ENCODE results near the gene FAM25A.
"Not testable (repeated sequence)": the region's sequence is repeated elsewhere in the genome, so short reads cannot be mapped to it uniquely, and the experiment has no call there.

The FAM25A gene

DNA sequence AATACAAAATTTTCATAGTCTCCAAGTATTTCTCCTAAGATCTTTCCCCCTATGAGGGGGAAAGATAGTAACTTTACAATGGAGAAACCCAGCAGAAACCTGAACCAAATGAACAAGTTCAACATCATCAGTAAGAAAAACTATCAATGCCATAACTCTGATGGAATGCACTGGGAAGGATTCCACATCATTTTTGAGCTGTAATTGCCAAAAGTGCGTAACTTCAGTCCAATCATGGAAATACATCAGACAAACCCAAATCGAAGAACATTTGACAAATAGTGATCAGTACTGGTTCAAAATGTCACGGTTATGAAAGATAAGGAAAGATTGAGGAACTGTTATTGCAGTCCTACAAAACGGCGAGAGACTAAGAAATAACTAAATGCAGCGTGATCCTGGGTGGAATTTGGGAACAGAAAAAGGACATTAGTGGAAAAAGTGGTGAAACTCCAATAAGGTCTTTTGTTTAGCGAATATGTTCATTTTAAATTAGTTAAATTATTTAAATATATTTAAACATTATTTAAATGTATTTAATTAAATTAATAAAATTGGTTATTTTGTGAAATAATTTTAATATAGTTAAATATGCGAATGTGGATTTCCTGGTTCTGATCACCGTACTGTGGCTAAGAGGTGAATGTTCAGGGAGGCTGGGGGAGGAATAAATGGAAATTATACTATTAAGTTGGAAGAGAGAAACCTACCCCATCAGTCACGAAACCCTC lies 4.9 kb upstream of the FAM25A start:
- not testable (repeated sequence) for H3K4me3 ChIP-seq (ENCODE audit: low read depth in 1 of 2, low read length in 2 of 2); H3K9me3 ChIP-seq (ENCODE audit: low read length); H3K27ac ChIP-seq (ENCODE audit: low read depth, low read length); H3K4me1 ChIP-seq (ENCODE audit: insufficient read depth, low read length); H3K27me3 ChIP-seq (ENCODE audit: control insufficient read depth in 1 of 2, insufficient read depth in 2 of 2, low read length in 2 of 2); H3K36me3 ChIP-seq (ENCODE audit: insufficient read depth, low read length); H3K9ac ChIP-seq (ENCODE audit: low read length)

DNA sequence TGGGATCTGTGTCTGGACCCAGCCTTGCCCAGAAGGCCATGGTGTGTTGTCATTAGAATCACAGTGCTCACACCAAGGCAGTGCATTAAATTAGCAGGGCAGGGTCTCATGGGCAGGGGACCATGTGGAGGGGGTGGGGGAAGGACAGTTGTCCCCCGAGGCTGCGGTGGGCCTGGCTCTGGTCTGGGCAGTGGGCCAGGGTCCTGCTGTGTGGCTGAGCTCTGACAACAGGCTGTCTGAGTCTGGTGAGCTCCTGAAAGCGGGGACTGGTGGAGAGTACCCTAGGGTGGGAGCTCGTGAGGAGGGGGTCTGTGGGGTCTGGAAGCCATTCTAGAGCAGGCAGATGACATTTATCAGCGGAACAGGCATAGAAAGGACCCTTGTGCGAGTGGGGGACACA lies 2.0 kb upstream of the FAM25A start:
- not testable (repeated sequence) for H3K4me3 ChIP-seq (ENCODE audit: low read depth in 1 of 2, low read length in 2 of 2); H3K27ac ChIP-seq (ENCODE audit: low read depth, low read length); H3K36me3 ChIP-seq (ENCODE audit: insufficient read depth, low read length); H3K9me3 ChIP-seq (ENCODE audit: low read length); H3K27me3 ChIP-seq (ENCODE audit: control insufficient read depth in 1 of 2, insufficient read depth in 2 of 2, low read length in 2 of 2); H3K4me1 ChIP-seq (ENCODE audit: insufficient read depth, low read length); H3K9ac ChIP-seq (ENCODE audit: low read length)

DNA sequence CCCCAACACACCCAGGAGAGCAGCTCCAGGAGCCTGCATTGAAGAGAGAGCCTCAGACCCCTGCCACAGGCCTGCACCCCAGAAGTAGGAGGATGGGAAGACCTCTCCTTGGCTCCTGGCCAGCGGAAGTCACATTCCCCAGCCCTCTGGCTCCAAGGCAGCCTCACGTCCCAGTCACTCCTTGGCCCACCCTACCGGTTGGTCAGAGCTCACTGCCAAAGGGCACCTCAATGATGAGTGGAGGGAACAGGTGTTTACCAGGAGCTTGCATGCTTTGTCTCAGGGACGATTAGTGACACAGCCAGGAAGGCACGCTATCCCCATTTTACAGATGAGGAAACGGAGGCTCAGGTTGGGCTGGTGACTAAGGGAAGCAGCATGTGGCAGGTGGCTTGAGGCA lies 1.0 kb upstream of the FAM25A start:
- H3K27me3 ChIP-seq (ENCODE audit: control insufficient read depth in 1 of 2, insufficient read depth in 2 of 2, low read length in 2 of 2); H3K9me3 ChIP-seq (ENCODE audit: low read length); H3K4me3 ChIP-seq (ENCODE audit: low read depth in 1 of 2, low read length in 2 of 2); H3K9ac ChIP-seq (ENCODE audit: low read length); H3K27ac ChIP-seq (ENCODE audit: low read depth, low read length); H3K4me1 ChIP-seq (ENCODE audit: insufficient read depth, low read length); H3K36me3 ChIP-seq (ENCODE audit: insufficient read depth, low read length): not testable (repeated sequence)

DNA sequence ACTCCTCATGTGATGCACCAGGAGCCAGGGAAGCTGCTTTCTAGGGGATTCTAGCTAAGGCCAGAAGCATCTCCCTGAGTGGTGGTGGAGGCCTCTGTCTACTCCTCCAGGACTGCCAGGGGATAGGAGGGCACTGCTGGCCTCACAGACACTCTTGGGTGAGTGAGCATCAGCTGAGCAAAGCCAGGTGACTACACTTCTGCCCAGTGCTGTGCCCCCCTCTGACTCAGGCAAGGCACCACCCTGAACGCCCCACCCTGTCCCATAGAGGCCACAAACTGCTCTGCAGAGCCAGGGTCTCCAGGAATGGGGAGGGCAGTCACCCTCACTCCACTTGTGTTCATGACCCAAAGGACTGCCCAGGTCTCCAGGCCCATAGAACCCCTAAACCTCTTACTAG lies 590 bp upstream of the FAM25A start:
- not testable (repeated sequence) for H3K4me1 ChIP-seq (ENCODE audit: insufficient read depth, low read length); H3K27me3 ChIP-seq (ENCODE audit: control insufficient read depth in 1 of 2, insufficient read depth in 2 of 2, low read length in 2 of 2)

DNA sequence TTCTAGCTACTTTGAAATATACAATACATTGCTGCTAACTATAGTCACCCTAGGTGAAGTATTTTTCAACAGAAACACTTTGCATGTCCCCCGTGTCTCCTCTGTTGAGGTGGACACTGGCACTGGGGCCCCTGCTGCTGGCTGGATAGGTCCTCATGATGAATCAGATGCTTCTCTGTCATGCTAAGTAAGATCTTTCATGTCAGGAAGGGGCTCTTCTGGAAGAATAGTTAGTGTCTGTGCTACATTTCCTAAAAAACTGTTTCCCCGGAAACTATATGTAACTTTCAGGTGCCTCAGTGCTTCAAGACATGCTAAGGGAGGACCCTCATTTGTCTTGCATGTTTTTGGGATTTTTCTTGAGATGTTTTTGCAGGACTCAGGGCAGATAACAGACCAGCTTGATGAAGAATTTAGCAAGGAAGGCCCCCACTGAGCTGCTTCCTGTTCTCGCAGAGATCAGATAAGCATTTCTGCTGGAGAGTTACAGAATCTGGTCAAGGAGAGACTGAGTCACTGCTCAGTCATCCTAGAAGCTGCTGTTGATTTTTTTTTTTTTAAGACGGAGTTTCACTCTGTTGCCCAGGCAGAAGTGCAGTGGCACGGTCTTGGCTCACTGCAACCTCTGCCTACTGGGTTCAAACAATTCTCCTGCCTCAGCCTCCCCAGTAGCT lies 5.3 kb downstream of the FAM25A start:
- not testable (repeated sequence) for H3K9me3 ChIP-seq (ENCODE audit: low read length); H3K36me3 ChIP-seq (ENCODE audit: insufficient read depth, low read length); H3K9ac ChIP-seq (ENCODE audit: low read length); H3K27me3 ChIP-seq (ENCODE audit: control insufficient read depth in 1 of 2, insufficient read depth in 2 of 2, low read length in 2 of 2); H3K27ac ChIP-seq (ENCODE audit: low read depth, low read length); H3K4me3 ChIP-seq (ENCODE audit: low read depth in 1 of 2, low read length in 2 of 2); H3K4me1 ChIP-seq (ENCODE audit: insufficient read depth, low read length)

More for the DNA sequence above, 590 bp upstream of the FAM25A start:
- not testable (repeated sequence) for H3K9me3 ChIP-seq (ENCODE audit: low read length); H3K9ac ChIP-seq (ENCODE audit: low read length); H3K36me3 ChIP-seq (ENCODE audit: insufficient read depth, low read length); H3K27ac ChIP-seq (ENCODE audit: low read depth, low read length); H3K4me3 ChIP-seq (ENCODE audit: low read depth in 1 of 2, low read length in 2 of 2)

DNA sequence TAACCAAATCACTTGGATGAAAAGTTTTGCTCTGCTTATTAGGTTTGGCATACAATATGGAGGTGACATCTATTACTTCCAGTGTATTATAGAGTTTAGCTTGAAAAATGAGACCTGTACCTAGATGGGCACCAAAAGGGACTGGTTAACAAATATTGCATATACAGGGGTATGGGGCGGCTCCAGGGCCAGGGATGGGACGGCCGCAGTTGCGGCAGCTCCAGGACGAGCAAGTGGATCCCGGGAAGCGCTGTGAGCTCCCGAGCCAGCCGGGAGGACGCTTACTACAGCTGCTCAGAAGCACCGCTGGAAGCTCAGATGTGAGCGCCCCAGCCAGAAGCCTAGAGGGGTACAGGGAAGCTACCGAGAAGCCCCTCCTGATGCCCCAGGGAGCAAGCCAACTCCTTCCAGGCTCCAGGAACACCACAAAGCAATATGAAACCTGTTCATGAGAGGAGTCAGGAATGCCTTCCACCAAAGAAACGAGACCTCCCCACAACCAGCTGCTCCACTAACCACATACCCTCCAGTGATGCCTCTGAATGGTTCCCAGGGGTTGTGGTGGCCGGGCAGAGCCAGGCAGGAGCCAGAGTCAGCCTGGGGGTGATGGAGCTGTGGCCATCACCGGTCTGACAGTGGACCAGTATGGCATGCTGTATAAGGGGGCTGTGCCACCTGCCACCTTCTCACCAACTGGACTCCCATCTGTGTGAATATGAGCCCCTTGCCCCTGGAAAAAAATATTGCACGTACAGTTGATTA lies 6.8 kb downstream of the FAM25A start:
- H3K27ac ChIP-seq (ENCODE audit: low read depth, low read length); H3K9ac ChIP-seq (ENCODE audit: low read length); H3K4me3 ChIP-seq (ENCODE audit: low read depth in 1 of 2, low read length in 2 of 2); H3K4me1 ChIP-seq (ENCODE audit: insufficient read depth, low read length); H3K9me3 ChIP-seq (ENCODE audit: low read length); H3K27me3 ChIP-seq (ENCODE audit: control insufficient read depth in 1 of 2, insufficient read depth in 2 of 2, low read length in 2 of 2); H3K36me3 ChIP-seq (ENCODE audit: insufficient read depth, low read length): not testable (repeated sequence)

DNA sequence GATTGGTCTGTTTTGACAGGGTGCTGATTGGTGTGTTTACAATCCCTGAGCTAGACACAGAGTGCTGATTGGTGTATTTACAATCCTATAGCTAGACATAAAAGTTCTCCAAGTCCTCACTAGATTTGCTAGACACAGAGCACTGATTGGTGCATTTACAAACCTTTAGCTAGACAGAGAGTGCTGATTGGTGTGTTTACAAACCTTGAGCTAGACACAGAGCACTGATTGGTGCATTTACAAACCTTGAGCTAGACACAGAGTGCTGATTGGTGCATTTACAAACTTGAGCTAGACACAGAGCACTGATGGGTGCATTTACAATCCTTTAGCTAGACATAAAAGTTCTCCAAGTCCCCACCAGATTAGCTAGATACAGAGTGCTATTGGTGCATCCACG lies 10.3 kb downstream of the FAM25A start:
- not testable (repeated sequence) for H3K4me1 ChIP-seq (ENCODE audit: insufficient read depth, low read length); H3K4me3 ChIP-seq (ENCODE audit: low read depth in 1 of 2, low read length in 2 of 2); H3K27me3 ChIP-seq (ENCODE audit: control insufficient read depth in 1 of 2, insufficient read depth in 2 of 2, low read length in 2 of 2); H3K9me3 ChIP-seq (ENCODE audit: low read length); H3K36me3 ChIP-seq (ENCODE audit: insufficient read depth, low read length); H3K9ac ChIP-seq (ENCODE audit: low read length); H3K27ac ChIP-seq (ENCODE audit: low read depth, low read length)

DNA sequence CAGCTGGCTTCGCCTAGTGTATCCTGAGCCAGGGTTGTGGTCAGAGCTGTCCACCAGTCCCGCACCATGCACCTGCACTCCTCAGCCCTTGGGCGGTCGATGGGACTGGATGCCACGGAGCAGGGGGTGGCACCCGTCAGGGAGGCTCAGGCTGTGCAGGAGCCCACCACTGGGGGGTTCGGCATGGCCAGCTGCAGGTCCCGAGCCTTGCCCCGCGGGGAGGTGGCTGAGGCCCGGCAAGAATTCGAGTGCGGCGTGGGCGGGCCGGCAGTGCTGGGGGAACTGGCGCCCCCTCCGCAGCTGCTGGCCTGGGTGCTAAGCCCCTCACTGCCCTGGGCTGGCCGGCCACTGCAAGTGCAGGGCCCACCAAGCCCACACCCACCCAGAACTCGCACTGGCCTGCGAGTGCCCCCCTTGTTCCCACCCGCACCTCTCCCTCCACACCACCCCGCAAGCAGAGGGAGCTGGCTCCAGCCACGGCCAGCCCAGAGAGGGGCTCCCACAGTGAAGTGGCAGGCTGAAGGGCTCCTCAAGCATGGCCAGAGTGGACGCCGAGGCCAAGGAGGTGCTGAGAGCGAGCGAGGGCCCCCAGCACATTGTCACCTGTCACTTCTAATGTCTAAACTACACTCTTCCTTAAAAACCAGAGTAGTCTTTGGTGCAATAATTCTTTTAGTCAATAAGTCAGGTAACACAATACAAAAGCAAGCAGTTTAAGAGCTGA lies 11.0 kb downstream of the FAM25A start:
- no peak overlapping the region for H3K9ac ChIP-seq (ENCODE audit: low read length)
- no peak overlapping the region for H3K27ac ChIP-seq (ENCODE audit: low read depth, low read length)
- no peaks in the 10 kb centered on the region for H3K27me3 ChIP-seq (ENCODE audit: control insufficient read depth in 1 of 2, insufficient read depth in 2 of 2, low read length in 2 of 2)
- H3K4me3 ChIP-seq (ENCODE audit: low read depth in 1 of 2, low read length in 2 of 2): no peak overlapping the region
- no peaks in the 10 kb centered on the region for H3K4me1 ChIP-seq (ENCODE audit: insufficient read depth, low read length)
- no peaks in the 10 kb centered on the region for H3K36me3 ChIP-seq (ENCODE audit: insufficient read depth, low read length)
- H3K9me3 ChIP-seq (ENCODE audit: low read length): no peaks in the 10 kb centered on the region

DNA sequence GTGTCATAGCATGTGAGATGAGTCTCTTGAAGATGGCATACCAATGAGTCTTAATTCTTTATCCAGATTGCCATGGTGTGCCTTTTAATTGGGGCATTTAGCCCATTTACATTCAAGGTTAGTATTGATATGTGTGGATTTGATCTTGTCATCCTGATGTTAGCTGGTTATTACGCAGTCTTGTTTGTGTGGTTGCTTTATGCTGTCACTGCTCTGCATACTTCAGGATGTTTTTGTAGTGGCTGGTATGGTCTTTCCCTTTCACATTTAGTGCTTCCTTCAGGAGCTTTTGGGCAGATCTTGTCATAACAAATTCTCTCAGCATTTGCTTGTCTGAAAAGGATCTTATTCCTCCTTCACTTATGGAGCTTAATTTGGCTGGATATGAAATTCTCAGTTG lies 16.5 kb downstream of the FAM25A start:
- Histone ChIP-seq H3K27me3 (ENCODE audit: control insufficient read depth in 1 of 2, insufficient read depth in 2 of 2, low read length in 2 of 2) (no peaks in the 10 kb centered on the region), H3K9me3 (ENCODE audit: low read length) (no peaks in the 10 kb centered on the region), H3K36me3 (ENCODE audit: insufficient read depth, low read length) (no peaks in the 10 kb centered on the region), H3K4me1 (ENCODE audit: insufficient read depth, low read length) (no peaks in the 10 kb centered on the region), H3K4me3 (ENCODE audit: low read depth in 1 of 2, low read length in 2 of 2) (no peak overlapping the region), H3K27ac (ENCODE audit: low read depth, low read length) (no peak overlapping the region), H3K9ac (ENCODE audit: low read length) (no peak overlapping the region)

DNA sequence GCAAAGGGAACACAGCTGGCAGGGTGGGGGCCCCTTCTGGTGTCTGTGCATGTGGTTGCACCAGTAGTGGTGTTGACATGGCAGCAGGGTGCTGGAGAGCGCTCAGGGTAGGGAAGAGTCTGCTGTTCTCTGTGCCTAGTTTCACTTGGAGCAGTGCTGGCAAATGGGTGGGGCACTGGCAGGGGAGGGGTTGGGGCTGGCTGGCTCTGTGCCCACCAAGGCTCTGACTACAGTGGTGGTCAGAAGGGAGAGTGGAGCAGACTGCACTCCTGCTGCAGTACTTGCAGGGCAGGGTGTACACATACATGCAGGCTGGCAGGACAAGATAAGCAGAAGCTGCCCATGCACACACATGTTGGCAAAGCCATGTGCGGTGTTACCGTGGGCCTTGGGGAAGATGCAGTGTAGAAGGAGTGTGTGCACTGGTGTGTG lies 18.2 kb downstream of the FAM25A start:
- Histone ChIP-seq H3K4me1 (ENCODE audit: insufficient read depth, low read length) (no peaks in the 10 kb centered on the region), H3K36me3 (ENCODE audit: insufficient read depth, low read length) (no peaks in the 10 kb centered on the region), H3K9ac (ENCODE audit: low read length) (no peak overlapping the region), H3K27me3 (ENCODE audit: control insufficient read depth in 1 of 2, insufficient read depth in 2 of 2, low read length in 2 of 2) (no peaks in the 10 kb centered on the region), H3K27ac (ENCODE audit: low read depth, low read length) (no peak overlapping the region), H3K9me3 (ENCODE audit: low read length) (no peaks in the 10 kb centered on the region), H3K4me3 (ENCODE audit: low read depth in 1 of 2, low read length in 2 of 2) (no peak overlapping the region)

DNA sequence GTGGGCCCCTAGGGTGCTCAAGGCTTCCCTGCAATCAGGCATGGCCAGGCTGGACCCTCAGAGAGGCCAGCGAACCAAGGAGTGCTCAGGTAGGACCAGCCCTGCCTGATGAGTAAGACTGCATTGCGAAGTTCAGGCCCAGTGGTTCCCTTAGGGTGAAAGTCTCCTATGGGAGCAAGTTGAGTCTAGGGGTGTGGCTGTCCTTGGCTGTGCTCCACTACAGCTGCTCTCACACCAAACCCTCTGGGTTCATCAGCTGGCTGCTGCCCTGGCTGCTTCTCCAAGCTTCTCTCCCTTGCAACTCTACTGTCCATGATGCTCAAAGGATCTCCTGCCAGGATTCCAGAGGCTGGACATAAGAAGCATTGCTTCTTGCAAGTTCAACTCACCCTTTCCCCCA lies 18.7 kb downstream of the FAM25A start:
- Histone ChIP-seq H3K9ac (ENCODE audit: low read length) (no peak overlapping the region), H3K27me3 (ENCODE audit: control insufficient read depth in 1 of 2, insufficient read depth in 2 of 2, low read length in 2 of 2) (no peaks in the 10 kb centered on the region), H3K4me3 (ENCODE audit: low read depth in 1 of 2, low read length in 2 of 2) (no peak overlapping the region), H3K9me3 (ENCODE audit: low read length) (no peaks in the 10 kb centered on the region), H3K36me3 (ENCODE audit: insufficient read depth, low read length) (no peaks in the 10 kb centered on the region), H3K27ac (ENCODE audit: low read depth, low read length) (no peak overlapping the region), H3K4me1 (ENCODE audit: insufficient read depth, low read length) (no peaks in the 10 kb centered on the region)
